H1 (cell line): ENCODE data around the gene CHRM1. TPM values are rescaled to one million over a fixed set of nuclear protein-coding genes. Genes with fewer than 3 reads are reported as not detected.

Experiments used
- CTCF ChIA-PET: fragments of 300-600 bp; sonication (Branson Sonifier 250); formaldehyde crosslinking; loops from one replicate; lab custom pipeline; 2021; ENCODE audit not compliant: partially characterized antibody; lab: Charles Lee
- POLR2A ChIA-PET: fragments of 300-600 bp; sonication (Branson Sonifier 250); formaldehyde crosslinking; loops from one replicate; lab custom pipeline; 2021; ENCODE audit warnings: inconsistent platforms; ENCODE audit not compliant: partially characterized antibody; lab: Charles Lee
- DNase-seq, 2 experiments: peaks; one replicate each; pipeline versions ENCODE4 v3.0.0 to v3.0.0-alpha.2; 2010 to 2022; ENCODE audit warnings: low spot score in 2 of 2, low read depth in 1 of 2, mixed read lengths in 1 of 2
- FAIRE-seq: peaks from 2 replicates; lab custom pipeline; 2011; peaks lifted over from hg19 to GRCh38; lab: Jason Lieb, UNC
- H2AFZ ChIP-seq: 2 replicates; pipeline ENCODE4 v1.8.1; 2012; ENCODE audit warnings: low read length, inconsistent platforms
- H2AK5ac ChIP-seq: 2 replicates; pipeline ENCODE4 v1.6.1; 2013; ENCODE audit warnings: low read depth, low read length
- H2BK120ac ChIP-seq: replicated peaks from 2 replicates; pipeline ENCODE3; 2013; ENCODE audit warnings: low read depth, low read length, inconsistent platforms
- H2BK12ac ChIP-seq: 2 replicates; pipeline ENCODE4 v1.6.1; 2013; ENCODE audit warnings: low read depth, low read length
- H2BK15ac ChIP-seq: 2 replicates; pipeline ENCODE4 v1.6.1; 2013; ENCODE audit warnings: low read length
- H2BK20ac ChIP-seq: 2 replicates; pipeline ENCODE4 v1.6.1; 2013; ENCODE audit warnings: low read length
- H2BK5ac ChIP-seq: 2 replicates; pipeline ENCODE4 v1.6.1; 2013; ENCODE audit warnings: low read depth, low read length
- H3K14ac ChIP-seq: 2 replicates; pipeline ENCODE4 v1.6.1; 2013; ENCODE audit warnings: inconsistent platforms; ENCODE audit not compliant: insufficient read length
- H3K18ac ChIP-seq: 2 replicates; pipeline ENCODE4 v1.6.1; 2013; ENCODE audit warnings: low read length; ENCODE audit errors: extremely low read depth
- H3K23ac ChIP-seq: 2 replicates; pipeline ENCODE4 v1.6.1; 2013; ENCODE audit warnings: inconsistent platforms; ENCODE audit not compliant: insufficient read length
- H3K23me2 ChIP-seq: 2 replicates; pipeline ENCODE4 v1.6.1; 2013; ENCODE audit warnings: low read depth, low read length
- H3K27ac ChIP-seq: 2 replicates; pipeline ENCODE4 v1.6.1; 2011; ENCODE audit warnings: low read depth, low read length, inconsistent platforms
- H3K27me3 ChIP-seq, 4 experiments: replicated peaks in 1 of 4; 1 replicate in 1 of 4; 2 replicates in 3 of 4; pipeline versions ENCODE4 v1.6.1 to v1.8.1; 2011 to 2013; ENCODE audit warnings: low read length in 3 of 4, mild to moderate bottlenecking in 3 of 4, inconsistent platforms in 2 of 4, mixed read lengths in 2 of 4, moderate library complexity in 1 of 4; ENCODE audit not compliant: control insufficient read depth in 3 of 4, insufficient read depth in 3 of 4; ENCODE audit errors: extremely low read depth in 1 of 4
- H3K36me3 ChIP-seq, 4 experiments: 2 replicates each; pipeline versions ENCODE4 v1.6.1 to v1.8.1; 2011 to 2013; ENCODE audit warnings: mild to moderate bottlenecking in 4 of 4, low read length in 3 of 4, moderate library complexity in 2 of 4, control low read depth in 1 of 4, inconsistent platforms in 1 of 4; ENCODE audit not compliant: insufficient read depth in 4 of 4, control insufficient read depth in 2 of 4
- H3K4ac ChIP-seq: replicated peaks from 2 replicates; pipeline ENCODE3; 2013; ENCODE audit warnings: low read length, low read depth, mixed read lengths, inconsistent platforms; ENCODE audit not compliant: insufficient read length
- H3K4me1 ChIP-seq, 4 experiments: replicated peaks in 1 of 4; 1 replicate in 1 of 4; 2 replicates in 3 of 4; pipeline versions ENCODE4 v1.6.1 to v1.8.1; 2011 to 2013; ENCODE audit warnings: low read length in 3 of 4, inconsistent platforms in 2 of 4, mixed read lengths in 1 of 4; ENCODE audit not compliant: insufficient read depth in 4 of 4, control insufficient read depth in 3 of 4
- H3K4me2 ChIP-seq, 2 experiments: 2 replicates each; pipeline versions ENCODE4 v1.6.1 to v1.8.1; 2011 to 2013; ENCODE audit warnings: low read depth in 2 of 2, low read length in 2 of 2, control low read depth in 1 of 2, inconsistent platforms in 1 of 2, mild to moderate bottlenecking in 1 of 2; ENCODE audit not compliant: insufficient read depth in 1 of 2
- H3K4me3 ChIP-seq, 4 experiments: fragments of 200-600, 300-600 bp in 1 of 4; sonication (generic), shearing (Covaris generic), sonication (Bioruptor Twin) in 1 of 4; 2 replicates each; pipeline versions ENCODE4 v1.5.1 to v1.8.1; 2011 to 2016; ENCODE audit warnings: low read length in 4 of 4, low read depth in 3 of 4, control low read depth in 2 of 4, inconsistent platforms in 2 of 4, mild to moderate bottlenecking in 2 of 4, mixed read lengths in 1 of 4, moderate library complexity in 1 of 4; ENCODE audit not compliant: insufficient read depth in 2 of 4; ENCODE audit errors: extremely low read depth in 1 of 4
- H3K56ac ChIP-seq: replicated peaks from 2 replicates; pipeline ENCODE3; 2013; ENCODE audit warnings: low read depth, mild to moderate bottlenecking, mixed read lengths, low read length, inconsistent platforms; ENCODE audit not compliant: insufficient read length
- H3K79me1 ChIP-seq: 2 replicates; pipeline ENCODE4 v1.6.1; 2013; ENCODE audit warnings: low read depth, low read length, control low read depth
- H3K79me2 ChIP-seq, 2 experiments: 2 replicates each; pipeline versions ENCODE4 v1.6.1 to v1.8.1; 2012 to 2013; ENCODE audit warnings: low read length in 2 of 2, mild to moderate bottlenecking in 2 of 2, inconsistent platforms in 1 of 2; ENCODE audit not compliant: insufficient read depth in 2 of 2, control insufficient read depth in 1 of 2
- H3K9ac ChIP-seq, 4 experiments: replicated peaks in 1 of 4; 1 replicate in 1 of 4; 2 replicates in 3 of 4; pipeline versions ENCODE4 v1.6.1 to v1.8.1; 2011 to 2013; ENCODE audit warnings: low read depth in 3 of 4, low read length in 3 of 4, control low read depth in 2 of 4, mild to moderate bottlenecking in 2 of 4, moderate library complexity in 2 of 4, inconsistent platforms in 1 of 4; ENCODE audit errors: extremely low read depth in 1 of 4
- H3K9me3 ChIP-seq, 2 experiments: 2 replicates each; pipeline versions ENCODE4 v1.6.1 to v1.8.1; 2012 to 2013; ENCODE audit warnings: mild to moderate bottlenecking in 2 of 2, moderate library complexity in 2 of 2, control low read depth in 1 of 2, inconsistent platforms in 1 of 2, low read depth in 1 of 2, low read length in 1 of 2, mixed read lengths in 1 of 2; ENCODE audit not compliant: insufficient read depth in 2 of 2
- H4K20me1 ChIP-seq, 2 experiments: replicated peaks in 1 of 2; 2 replicates each; pipeline versions ENCODE3 to v1.8.1; 2011 to 2013; ENCODE audit warnings: inconsistent platforms in 2 of 2, low read length in 2 of 2, mild to moderate bottlenecking in 1 of 2; ENCODE audit not compliant: insufficient read depth in 2 of 2, control insufficient read depth in 1 of 2
- H4K5ac ChIP-seq: 2 replicates; pipeline ENCODE4 v1.6.1; 2013; ENCODE audit warnings: low read length, low read depth, mixed read lengths, inconsistent platforms; ENCODE audit not compliant: insufficient read length
- H4K8ac ChIP-seq: 2 replicates; pipeline ENCODE4 v1.8.0; 2013; ENCODE audit warnings: mild to moderate bottlenecking, moderate library complexity, low read length, inconsistent platforms; ENCODE audit not compliant: insufficient read depth; ENCODE audit errors: extremely low read depth
- H4K91ac ChIP-seq: replicated peaks from 2 replicates; pipeline ENCODE3; 2013; ENCODE audit warnings: low read length, mixed read lengths, inconsistent platforms; ENCODE audit not compliant: insufficient read length
- BACH1 ChIP-seq: IDR thresholded peaks from 2 replicates; pipeline ENCODE4 v1.6.1; 2012; ENCODE audit warnings: low read length, improper control_type of control experiment
- CBX5 ChIP-seq: fragments of 300-800, 300-1000 bp; sonication (generic); IDR thresholded peaks from 2 replicates; pipeline ENCODE4 v1.7.1; 2016; ENCODE audit warnings: antibody characterized with exemption, low read length, low read depth
- CBX8 ChIP-seq: fragments of 300-800, 300-1000 bp; sonication (generic); IDR thresholded peaks from 2 replicates; pipeline ENCODE4 v1.7.1; 2016; ENCODE audit warnings: low read depth, low read length, borderline replicate concordance
- CHD1 ChIP-seq: IDR thresholded peaks from 2 replicates; pipeline ENCODE4 v1.6.1; 2012; ENCODE audit warnings: low read depth, low read length, improper control_type of control experiment
- E2F6 ChIP-seq: IDR thresholded peaks from 2 replicates; pipeline ENCODE4 v1.6.1; 2012; ENCODE audit warnings: inconsistent platforms
- FOSL1 ChIP-seq: IDR thresholded peaks from 2 replicates; pipeline ENCODE4 v1.6.1; 2011; ENCODE audit warnings: mild to moderate bottlenecking, low read depth, low read length, moderate library complexity; ENCODE audit not compliant: insufficient read depth
- MAX ChIP-seq: IDR thresholded peaks from 2 replicates; pipeline ENCODE4 v1.6.1; 2012; ENCODE audit warnings: inconsistent platforms
- RAD21 ChIP-seq, 2 experiments: IDR thresholded peaks in 1 of 2; conservative IDR thresholded peaks in 1 of 2; 2 replicates each; pipeline ENCODE4 v1.6.1; 2011; ENCODE audit warnings: low read depth in 2 of 2, low read length in 2 of 2, improper control_type of control experiment in 1 of 2, inconsistent platforms in 1 of 2, mild to moderate bottlenecking in 1 of 2, moderate library complexity in 1 of 2
- SAP30 ChIP-seq: fragments of 300-600 bp; sonication (generic); IDR thresholded peaks from 2 replicates; pipeline ENCODE4 v1.7.1; 2012; ENCODE audit warnings: low read length, moderate library complexity, mild to moderate bottlenecking, inconsistent platforms; ENCODE audit not compliant: insufficient read depth, insufficient replicate concordance
- WGBS, 2 experiments: shearing (Covaris generic) in 1 of 2; methylation state at CpG; one replicate each; pipeline versions ENCODE4 v1.1.6 to v1.1.7; 2013 to 2015; ENCODE audit warnings: low lambda C conversion rate in 2 of 2, mixed read lengths in 2 of 2, inconsistent platforms in 1 of 2, low coverage in 1 of 2, missing lambda C conversion rate in 1 of 2; ENCODE audit not compliant: insufficient replicate concordance in 2 of 2, insufficient coverage in 1 of 2, insufficient read length in 1 of 2; ENCODE audit errors: extremely low coverage in 1 of 2, missing lambda C conversion rate in 1 of 2; 5-methylcytosine and 5-hydroxymethylcytosine counted together
- polyA plus RNA-seq, 7 experiments: library from polyadenylated mRNA; depleted of rRNA in 3 of 7; stranded (reverse) in 5 of 7; unstranded in 2 of 7; fragments of >200 nt in 5 of 7; fragments of 200-250 nt in 2 of 7; gene quantifications; 1 replicate in 5 of 7; 2 replicates in 1 of 7; 4 replicates in 1 of 7; pipeline versions ENCODE4 v1.2.1 to v1.2.3, GENCODE V29; 2011 to 2013; ENCODE audit warnings: missing spikeins in 2 of 7, mixed read lengths in 2 of 7
- total RNA-seq: library from RNA; stranded (reverse); fragmentation: NEBNext Ultra II Directional; extraction: Animal tissue kit (Norgen Biotek cat#: 25700); gene quantifications from 2 replicates; pipeline ENCODE4 v1.2.1, GENCODE V29; 2021

Gene CHRM1
- total and polyA plus RNA-seq, 2 of the 8 experiments (the other 6 are each of a cell fraction or from before 2014, with no cell fraction given), result 0.08 TPM; not detected in 1

- Histone ChIP-seq H3K14ac (no peak overlapping the region), H3K27me3 (no peaks in the 10 kb centered on the region)
- TF ChIP-seq SAP30 (no peak), CBX8 (no peak), BACH1 (no peak), CBX5 (no peak), FOSL1 (no peak), CHD1 (no peak), RAD21 (IDR thresholded peaks at IDR 0.05 in 1 of 2, conservative IDR thresholded peaks at IDR 0.05 in 1 of 2; ENCODE audit: low read depth in 2 of 2, low read length in 2 of 2) (no peak), MAX (no peak), E2F6 (no peak)
- TF ChIP-seq, all 59 proteins: peak for 0
- POLR2A ChIA-PET, result interaction anchor here (1.2 kb wide), 1 partner anchor 9 kb away, joined by 3 read pairs; no protein-coding TSS in a partner anchor
- Histone ChIP-seq H4K8ac (no peak overlapping the region), H3K9me3 (no peaks in the 10 kb centered on the region), H3K4me2 (no peak overlapping the region), H4K5ac (no peak overlapping the region), H2BK120ac (no peak overlapping the region), H3K79me2 (no peaks in the 10 kb centered on the region), H3K27ac (no peak overlapping the region), H3K4me3 (no peak overlapping the region), H2AK5ac (no peak overlapping the region), H3K56ac (no peak overlapping the region), H3K79me1 (no peaks in the 10 kb centered on the region), H2BK12ac (no peak overlapping the region), H2BK15ac (no peak overlapping the region), H3K18ac (no peak overlapping the region), H3K36me3 (no peaks in the 10 kb centered on the region), H3K9ac (no peak overlapping the region), H2BK5ac (no peak overlapping the region), H3K23ac (no peak overlapping the region), H3K23me2 (no peaks in the 10 kb centered on the region), H2BK20ac (no peak overlapping the region), H4K91ac (no peak overlapping the region), H2AFZ (no peak overlapping the region), H4K20me1 (no peaks in the 10 kb centered on the region), H3K4me1 (no peaks in the 10 kb centered on the region), H3K4ac (no peak overlapping the region)
- WGBS, 2 experiments, result 88% methylated on average over 2 of the region's 2 CpGs; no CpG with 5 or more reads in 1 of the 2 experiments
- CTCF ChIA-PET, result interaction anchor here (1.2 to 1.5 kb wide), 2 partner anchors 9 to 11 kb away, joined by 3 to 7 read pairs; no protein-coding TSS in a partner anchor
- DNase-seq, result no peak
- FAIRE-seq, result no peak
Observed at GRCh38 chr11:62965574-62965973, 44.4 kb upstream of the CHRM1 start.
